Activated CD4-positive, alpha-beta memory T cell treated with anti-CD3 and anti-CD28 coated beads for 36 hours (primary cell): ENCODE measurements around the gene CYB5R4. TPM values are rescaled to one million over a fixed set of nuclear protein-coding genes. Genes with fewer than 3 reads are reported as not detected.
"Not testable (repeated sequence)": the region's sequence is repeated elsewhere in the genome, so short reads cannot be mapped to it uniquely, and the experiment has no call there.

Experiments used
- CTCF ChIA-PET: fragments of 350-600 bp; sonication (Branson Sonifier 250); formaldehyde crosslinking; loops from one replicate; lab custom pipeline; 2021; ENCODE audit warnings: antibody characterized with exemption, inconsistent platforms; lab: Charles Lee
- POLR2A ChIA-PET: fragments of 350-600 bp; sonication (Branson Sonifier 250); formaldehyde crosslinking; loops from one replicate; lab custom pipeline; 2021; ENCODE audit warnings: antibody characterized with exemption; lab: Charles Lee
- DNase-seq: peaks from one replicate; pipeline ENCODE4 v3.0.0-alpha.2; 2020
- H3K27ac Mint-ChIP-seq: one replicate; pipeline ENCODE4 v1.8.0; 2021; ENCODE audit warnings: mixed read lengths
- H3K27me3 Mint-ChIP-seq: one replicate; pipeline ENCODE4 v1.8.0; 2021; ENCODE audit warnings: mixed read lengths
- H3K36me3 Mint-ChIP-seq: one replicate; pipeline ENCODE4 v1.8.0; 2021; ENCODE audit warnings: mixed read lengths
- H3K4me1 Mint-ChIP-seq: one replicate; pipeline ENCODE4 v1.8.0; 2021; ENCODE audit warnings: low read depth, mixed read lengths
- H3K4me3 Mint-ChIP-seq: one replicate; pipeline ENCODE4 v1.8.0; 2021; ENCODE audit warnings: mild to moderate bottlenecking, mixed read lengths
- H3K9me3 Mint-ChIP-seq: one replicate; pipeline ENCODE4 v1.8.0; 2021; ENCODE audit warnings: mixed read lengths
- intact Hi-C: fragments of 100-400 bp; cut with micrococcal nuclease; formaldehyde crosslinking; loops from one replicate; pipeline ENCODE4 v1.15.1; 2023
- total RNA-seq, 2 experiments: library from RNA; stranded (reverse); gene quantifications; one replicate each; pipeline ENCODE4 v1.2.3, GENCODE V29; 2021

CYB5R4 gene
- total RNA-seq, 2 experiments from 2014 or later, result 26.2 to 29.8 TPM

GRCh38 chr6:83891586-83891985, 32.1 kb downstream of the CYB5R4 start:
- Mint-ChIP-seq H3K4me3 (no peak overlapping the region), H3K36me3 (peaks cover 24% of the 10 kb centered on the region), H3K27me3 (no peaks in the 10 kb centered on the region), H3K27ac (no peak overlapping the region), H3K4me1 (peaks cover 2% of the 10 kb centered on the region), H3K9me3 (peaks cover 3% of the 10 kb centered on the region)
- intact Hi-C loops, result no loop called here
- DNase-seq, result no peak
- ChIA-PET CTCF (no interaction called here), POLR2A (no interaction called here)

DNA sequence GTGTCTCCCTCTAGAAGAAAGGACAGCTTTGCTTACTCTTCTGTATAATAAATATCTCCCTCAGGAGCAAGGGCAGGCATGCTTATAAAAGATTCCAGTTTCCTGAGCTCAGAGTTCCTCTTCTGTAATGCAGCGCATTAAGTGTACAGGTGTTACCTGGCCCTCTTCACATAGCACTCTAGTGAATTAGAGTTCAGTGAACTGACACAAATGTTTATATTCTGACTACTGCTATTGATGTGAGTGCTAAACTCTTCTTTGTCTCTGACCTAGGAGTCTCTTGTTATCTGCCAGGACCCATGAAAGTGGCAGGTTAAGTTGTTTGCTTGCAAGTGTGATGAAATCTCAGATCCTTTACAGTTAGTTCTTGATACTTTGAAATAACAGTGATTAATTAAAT, 33.5 kb downstream of the CYB5R4 start:
- intact Hi-C loops, result no loop called here
- Mint-ChIP-seq H3K27ac (no peak overlapping the region), H3K4me3 (no peak overlapping the region), H3K27me3 (no peaks in the 10 kb centered on the region), H3K36me3 (peaks cover 32% of the 10 kb centered on the region), H3K4me1 (peaks cover 2% of the 10 kb centered on the region), H3K9me3 (peaks cover 11% of the 10 kb centered on the region)
- CTCF ChIA-PET, result interaction anchor here (0.8 kb wide), 1 partner anchor 33 kb away, joined by 3 read pairs; the partner anchor contains the start of gene CYB5R4
- POLR2A ChIA-PET, result no interaction called here
- DNase-seq, result no peak

GRCh38 chr6:83897094-83897493, 37.6 kb downstream of the CYB5R4 start:
- H3K27me3 Mint-ChIP-seq, POLR2A ChIA-PET, H3K27ac Mint-ChIP-seq, H3K4me3 Mint-ChIP-seq, DNase-seq, intact Hi-C loops, CTCF ChIA-PET: not testable (repeated sequence)
- Mint-ChIP-seq H3K36me3 (peaks cover 47% of the 10 kb centered on the region), H3K4me1 (peaks cover 13% of the 10 kb centered on the region), H3K9me3 (peaks cover 34% of the 10 kb centered on the region)

DNA sequence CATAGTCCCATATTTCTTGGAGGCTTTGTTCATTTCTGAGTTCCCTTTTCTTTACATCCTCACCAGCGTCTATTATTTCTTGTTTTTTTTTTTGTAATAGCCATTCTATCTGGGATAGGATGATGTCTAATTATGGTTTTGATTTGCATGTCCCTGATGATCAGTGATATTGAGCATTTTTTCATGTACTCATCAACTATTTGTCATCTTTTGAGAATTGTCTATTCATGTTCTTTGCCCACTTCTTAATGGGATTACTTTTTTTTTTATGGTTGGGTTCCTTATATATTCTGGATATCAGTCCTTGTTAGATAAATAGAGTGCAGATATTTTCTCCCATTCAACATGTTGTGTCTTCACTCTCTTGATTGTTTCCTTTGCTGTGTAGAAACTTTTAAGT, 42.1 kb downstream of the CYB5R4 start:
- Mint-ChIP-seq H3K27me3 (no peaks in the 10 kb centered on the region), H3K4me3 (no peak overlapping the region), H3K27ac (no peak overlapping the region), H3K9me3 (peaks cover 62% of the 10 kb centered on the region), H3K36me3 (peaks cover 57% of the 10 kb centered on the region), H3K4me1 (peaks cover 29% of the 10 kb centered on the region)
- no peak for DNase-seq
- intact Hi-C loops, result no loop called here
- CTCF ChIA-PET, result no interaction called here
- POLR2A ChIA-PET, result no interaction called here

GRCh38 chr6:83904395-83904794, 44.9 kb downstream of the CYB5R4 start:
- ChIA-PET CTCF (no interaction called here), POLR2A (no interaction called here)
- intact Hi-C loops, result no loop called here
- peaks cover 56% of the 10 kb centered on the region for H3K9me3 Mint-ChIP-seq
- peaks cover 58% of the 10 kb centered on the region for H3K36me3 Mint-ChIP-seq
- no peak overlapping the region for H3K4me3 Mint-ChIP-seq
- H3K4me1 Mint-ChIP-seq, result peaks cover 38% of the 10 kb centered on the region
- no peak overlapping the region for H3K27ac Mint-ChIP-seq
- H3K27me3 Mint-ChIP-seq, result no peaks in the 10 kb centered on the region
- DNase-seq, result no peak

DNA sequence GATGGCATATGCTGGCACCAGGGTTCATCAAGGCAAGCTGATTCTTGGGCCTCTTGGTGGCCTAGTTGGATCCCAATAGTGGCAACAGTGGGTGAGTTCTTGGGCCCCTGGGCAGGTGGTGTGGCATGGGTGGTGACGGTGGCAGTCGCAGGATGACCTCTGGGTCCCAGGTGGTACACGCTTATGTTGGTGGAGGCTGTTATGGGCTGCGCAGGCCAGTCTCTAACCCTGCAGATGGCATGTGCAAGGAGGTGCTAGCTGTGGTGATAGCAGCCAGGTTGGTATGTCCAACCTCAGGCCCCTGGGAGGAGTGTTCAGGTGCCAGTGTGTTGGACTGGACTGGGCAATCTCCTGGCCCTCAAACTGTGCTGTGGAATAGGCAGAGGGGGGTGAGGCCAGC, 46.2 kb downstream of the CYB5R4 start:
- Mint-ChIP-seq H3K9me3 (peaks cover 48% of the 10 kb centered on the region), H3K4me3 (no peak overlapping the region), H3K27ac (no peak overlapping the region), H3K4me1 (peaks cover 37% of the 10 kb centered on the region), H3K36me3 (peaks cover 53% of the 10 kb centered on the region), H3K27me3 (no peaks in the 10 kb centered on the region)
- no peak for DNase-seq
- CTCF ChIA-PET, result no interaction called here
- POLR2A ChIA-PET, result no interaction called here
- intact Hi-C loops, result no loop called here

DNA sequence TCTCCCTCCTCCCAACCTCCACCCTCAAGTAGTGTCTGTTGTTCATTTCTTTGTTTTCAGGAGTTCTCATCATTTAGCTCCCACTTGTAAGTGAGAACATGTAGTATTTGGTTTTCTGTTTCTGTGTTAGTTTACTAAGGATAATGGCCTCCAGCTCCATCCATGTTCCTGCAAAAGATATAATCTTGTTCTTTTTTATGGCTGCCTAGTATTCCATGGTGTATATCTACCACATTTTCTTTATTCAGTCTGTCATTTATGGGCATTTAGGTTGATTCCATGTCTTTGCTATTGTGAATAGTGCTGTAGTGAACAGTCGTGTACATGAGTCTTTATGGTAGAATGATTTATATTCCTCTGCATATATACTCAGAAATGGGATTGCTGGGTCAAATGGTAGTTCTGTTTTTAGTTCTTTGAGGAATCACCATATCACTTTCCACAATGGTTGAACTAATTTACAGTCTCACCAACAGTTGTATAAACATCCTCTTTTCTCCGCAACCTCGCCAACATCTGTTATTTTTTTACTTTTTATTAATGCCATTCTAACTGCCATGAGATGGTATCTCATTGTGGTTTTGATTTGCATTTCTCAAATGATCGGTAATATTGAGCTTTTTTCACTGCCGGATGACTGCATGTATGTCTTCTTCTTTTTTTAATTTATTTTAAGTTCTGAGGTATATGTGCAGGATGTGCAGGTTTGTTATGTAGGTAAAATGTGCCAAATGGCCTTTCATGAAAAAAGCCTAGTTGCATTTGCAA, 48.3 kb downstream of the CYB5R4 start:
- H3K4me3 Mint-ChIP-seq, H3K27ac Mint-ChIP-seq, POLR2A ChIA-PET, intact Hi-C loops, H3K27me3 Mint-ChIP-seq, DNase-seq: not testable (repeated sequence)
- peaks cover 26% of the 10 kb centered on the region for H3K9me3 Mint-ChIP-seq
- H3K4me1 Mint-ChIP-seq, result peaks cover 24% of the 10 kb centered on the region
- CTCF ChIA-PET, result interaction anchor here (0.9 kb wide), 1 partner anchor 24 kb away, joined by 3 read pairs; no protein-coding TSS in a partner anchor
- peaks cover 42% of the 10 kb centered on the region for H3K36me3 Mint-ChIP-seq

- DNase-seq, result no peak
- Mint-ChIP-seq H3K27ac (no peak overlapping the region), H3K36me3 (peaks cover 35% of the 10 kb centered on the region), H3K4me1 (peaks cover 18% of the 10 kb centered on the region), H3K4me3 (no peak overlapping the region), H3K27me3 (no peaks in the 10 kb centered on the region), H3K9me3 (peaks cover 16% of the 10 kb centered on the region)
- CTCF ChIA-PET, result no interaction called here
- intact Hi-C loops, result no loop called here
- POLR2A ChIA-PET, result no interaction called here
Measured at GRCh38 chr6:83908813-83909212, 49.3 kb downstream of the CYB5R4 start.

GRCh38 chr6:83911278-83911677, 51.8 kb downstream of the CYB5R4 start:
- ChIA-PET CTCF (no interaction called here), POLR2A (no interaction called here)
- H3K4me1 Mint-ChIP-seq, result peaks cover 14% of the 10 kb centered on the region
- no peak overlapping the region for H3K27ac Mint-ChIP-seq
- peaks cover 27% of the 10 kb centered on the region for H3K36me3 Mint-ChIP-seq
- intact Hi-C loops, result no loop called here
- H3K27me3 Mint-ChIP-seq, result no peaks in the 10 kb centered on the region
- H3K9me3 Mint-ChIP-seq, result peaks cover 2% of the 10 kb centered on the region
- no peak for DNase-seq
- no peak overlapping the region for H3K4me3 Mint-ChIP-seq

- ChIA-PET CTCF (no interaction called here), POLR2A (no interaction called here)
- no peak for DNase-seq
- H3K27me3 Mint-ChIP-seq, result no peaks in the 10 kb centered on the region
- H3K4me3 Mint-ChIP-seq, result no peak overlapping the region
- intact Hi-C loops, result no loop called here
- peaks cover 20% of the 10 kb centered on the region for H3K36me3 Mint-ChIP-seq
- H3K27ac Mint-ChIP-seq, result no peak overlapping the region
- H3K4me1 Mint-ChIP-seq, result peaks cover 4% of the 10 kb centered on the region
- H3K9me3 Mint-ChIP-seq, result no peaks in the 10 kb centered on the region
Measured at GRCh38 chr6:83914953-83915352, 55.5 kb downstream of the CYB5R4 start.

DNA sequence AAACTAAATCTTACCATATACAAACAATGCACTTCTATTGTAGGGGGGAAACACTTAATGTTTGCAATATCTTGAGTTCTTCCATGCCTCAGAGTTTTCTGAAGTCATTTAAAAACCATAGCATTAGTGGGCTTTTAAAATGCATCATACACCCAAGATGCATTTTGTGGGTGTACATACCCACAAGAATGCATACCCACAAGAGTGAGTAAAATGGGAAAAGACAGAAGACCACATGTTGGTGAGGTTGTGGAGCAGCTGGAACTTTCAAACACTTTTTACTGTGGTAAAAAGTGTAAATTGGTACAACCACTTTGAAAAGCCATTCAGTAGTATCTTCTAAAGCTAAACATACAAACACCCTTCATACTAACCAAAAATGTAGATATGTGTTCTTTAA, 57.5 kb downstream of the CYB5R4 start:
- CTCF ChIA-PET, result no interaction called here

GRCh38 chr6:83920017-83920416, 60.5 kb downstream of the CYB5R4 start:
- Mint-ChIP-seq H3K36me3 (peaks cover 36% of the 10 kb centered on the region), H3K27me3 (no peaks in the 10 kb centered on the region), H3K4me3 (no peak overlapping the region), H3K27ac (no peak overlapping the region), H3K9me3 (no peaks in the 10 kb centered on the region), H3K4me1 (no peaks in the 10 kb centered on the region)
- ChIA-PET POLR2A (no interaction called here), CTCF (no interaction called here)
- intact Hi-C loops, result no loop called here
- DNase-seq, result no peak

More for the DNA sequence above, 57.5 kb downstream of the CYB5R4 start:
- DNase-seq, result no peak
- POLR2A ChIA-PET, result no interaction called here
- Mint-ChIP-seq H3K36me3 (peaks cover 26% of the 10 kb centered on the region), H3K9me3 (no peaks in the 10 kb centered on the region), H3K4me1 (no peaks in the 10 kb centered on the region), H3K4me3 (no peak overlapping the region), H3K27ac (no peak overlapping the region), H3K27me3 (no peaks in the 10 kb centered on the region)
- intact Hi-C loops, result no loop called here

- CTCF ChIA-PET, result no interaction called here
- no peaks in the 10 kb centered on the region for H3K4me1 Mint-ChIP-seq
- no peaks in the 10 kb centered on the region for H3K9me3 Mint-ChIP-seq
- intact Hi-C loops, result no loop called here
- H3K36me3 Mint-ChIP-seq, result peaks cover 37% of the 10 kb centered on the region
- DNase-seq, result no peak
- POLR2A ChIA-PET, result no interaction called here
- no peaks in the 10 kb centered on the region for H3K27me3 Mint-ChIP-seq
- no peak overlapping the region for H3K27ac Mint-ChIP-seq
- no peak overlapping the region for H3K4me3 Mint-ChIP-seq
Measured at GRCh38 chr6:83921315-83921714, 61.8 kb downstream of the CYB5R4 start.
